ENCODE results near the gene IL34.

Gene IL34

DNA sequence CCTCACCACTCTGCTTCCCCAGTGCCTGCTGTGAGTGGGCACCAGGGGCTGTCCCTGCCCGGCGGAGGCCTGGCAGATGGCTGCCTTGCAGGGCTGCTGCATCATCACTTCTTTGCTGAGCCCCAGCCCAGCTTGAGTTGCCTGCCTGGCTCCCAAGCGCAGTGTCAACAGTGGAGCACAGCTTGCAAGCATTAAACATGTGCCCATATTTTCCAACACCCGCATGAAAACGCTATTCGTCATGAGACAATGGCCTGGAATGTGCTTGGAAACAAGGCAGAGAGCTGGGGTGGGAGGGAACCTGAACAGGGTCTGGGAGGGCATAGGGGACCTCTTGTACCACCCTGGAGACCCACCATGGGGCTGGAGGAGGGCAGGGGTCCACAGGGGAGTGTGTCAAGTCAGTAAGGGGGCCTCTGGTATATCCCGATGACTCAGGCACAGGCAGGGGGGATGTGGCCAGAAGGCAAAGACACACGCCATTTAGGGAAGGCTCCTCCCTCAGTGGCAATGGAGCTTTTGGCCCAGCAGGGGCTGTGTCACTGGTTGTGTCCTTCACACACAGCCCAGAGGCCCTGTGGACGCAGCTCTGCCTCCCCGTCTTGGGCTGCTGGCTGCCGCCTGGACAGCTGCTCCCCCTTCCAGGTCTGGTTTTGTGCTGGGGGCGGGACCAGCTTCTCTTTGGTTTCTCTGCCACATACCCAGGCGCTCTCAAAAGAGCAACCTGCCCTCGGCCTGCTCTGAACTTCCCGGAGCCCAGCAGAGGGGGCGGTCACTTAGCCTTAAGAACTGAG is 56.9 kb downstream of the IL34 start:
- no peak for TF ChIP-seq CTCF (IDR thresholded peaks at IDR 0.05; ENCODE audit: insufficient read depth, missing control alignments)
- DNase-seq (ENCODE audit: insufficient read length, low spot score): no peak
- FAIRE-seq: no peak

GRCh38 chr16:70703835-70704381 is 57.5 kb downstream of the IL34 start:
- no peak for DNase-seq (ENCODE audit: insufficient read length, low spot score)
- no peak for FAIRE-seq
- TF ChIP-seq CTCF (IDR thresholded peaks at IDR 0.05; ENCODE audit: insufficient read depth, missing control alignments): no peak

DNA sequence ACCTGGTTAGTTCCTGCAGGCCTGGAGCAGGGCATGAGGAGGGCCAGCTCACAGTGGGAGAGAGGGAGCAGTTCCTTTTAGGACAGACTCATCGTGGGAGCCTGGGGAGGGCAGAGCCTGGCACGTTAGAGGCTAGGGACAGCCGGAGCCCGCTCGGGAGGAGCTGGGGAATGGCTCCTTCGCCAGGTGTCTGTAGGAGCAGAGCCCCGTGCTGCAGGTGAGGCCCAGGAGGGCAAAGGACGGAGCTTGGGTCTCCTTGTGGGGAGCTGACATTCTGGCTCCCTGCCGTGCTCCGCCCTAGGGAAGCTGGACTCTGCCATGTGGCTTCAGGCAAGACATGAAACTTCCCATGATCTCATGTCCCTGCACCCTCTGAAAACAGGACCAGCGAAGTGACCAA is 58.2 kb downstream of the IL34 start:
- DNase-seq (ENCODE audit: insufficient read length, low spot score): no peak
- TF ChIP-seq CTCF (IDR thresholded peaks at IDR 0.05; ENCODE audit: insufficient read depth, missing control alignments): no peak
- no peak for FAIRE-seq

DNA sequence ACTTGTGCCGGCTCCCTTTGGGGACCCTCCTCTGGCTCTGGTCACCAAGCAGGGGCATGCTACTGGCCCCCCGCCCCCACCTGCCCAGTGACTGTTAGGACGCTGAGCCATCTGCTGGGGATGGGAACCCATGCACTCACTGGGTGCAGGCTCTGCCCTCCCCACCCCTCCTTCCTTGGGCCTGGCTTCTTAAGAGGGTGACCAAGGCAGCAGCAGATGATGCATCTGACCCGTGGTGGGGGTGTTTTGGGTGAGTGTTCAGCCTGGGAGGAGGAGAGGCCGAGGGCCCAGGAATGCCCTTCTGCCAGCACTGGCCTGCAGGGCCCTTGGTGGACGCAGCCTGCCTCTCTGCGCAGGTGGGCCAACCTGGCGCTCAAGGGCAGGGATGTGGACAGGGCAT is 58.7 kb downstream of the IL34 start:
- no peak for TF ChIP-seq CTCF (IDR thresholded peaks at IDR 0.05; ENCODE audit: insufficient read depth, missing control alignments)
- FAIRE-seq: no peak
- no peak for DNase-seq (ENCODE audit: insufficient read length, low spot score)

DNA sequence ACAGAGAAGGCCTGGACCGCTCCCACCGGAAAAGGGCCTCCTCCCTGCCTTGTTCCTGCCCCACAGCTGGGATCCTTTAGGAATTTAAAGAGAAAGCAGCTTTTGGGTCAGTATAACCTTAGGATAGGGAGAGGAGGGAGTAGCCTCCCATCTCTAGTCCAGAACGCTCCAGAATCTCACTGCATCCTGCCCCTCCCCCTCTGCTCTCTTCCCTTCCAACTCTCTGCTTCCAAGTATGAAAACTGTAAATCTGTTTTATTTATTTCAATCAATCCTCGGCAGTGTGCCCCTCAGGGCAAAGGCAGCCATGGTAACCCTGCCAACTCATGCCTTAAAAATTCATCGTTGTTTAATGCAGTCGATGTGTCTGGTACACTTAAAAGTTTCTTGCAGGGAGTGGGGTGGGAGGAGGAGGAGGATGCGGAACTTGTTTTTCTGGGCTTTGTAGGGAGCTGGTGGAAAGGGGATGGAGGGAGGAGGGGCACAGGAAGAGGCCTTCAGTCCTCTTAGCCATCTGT is 60.6 kb downstream of the IL34 start:
- TF ChIP-seq CTCF (IDR thresholded peaks at IDR 0.05; ENCODE audit: insufficient read depth, missing control alignments): no peak
- DNase-seq (ENCODE audit: insufficient read length, low spot score) (no peak), FAIRE-seq (no peak)

DNA sequence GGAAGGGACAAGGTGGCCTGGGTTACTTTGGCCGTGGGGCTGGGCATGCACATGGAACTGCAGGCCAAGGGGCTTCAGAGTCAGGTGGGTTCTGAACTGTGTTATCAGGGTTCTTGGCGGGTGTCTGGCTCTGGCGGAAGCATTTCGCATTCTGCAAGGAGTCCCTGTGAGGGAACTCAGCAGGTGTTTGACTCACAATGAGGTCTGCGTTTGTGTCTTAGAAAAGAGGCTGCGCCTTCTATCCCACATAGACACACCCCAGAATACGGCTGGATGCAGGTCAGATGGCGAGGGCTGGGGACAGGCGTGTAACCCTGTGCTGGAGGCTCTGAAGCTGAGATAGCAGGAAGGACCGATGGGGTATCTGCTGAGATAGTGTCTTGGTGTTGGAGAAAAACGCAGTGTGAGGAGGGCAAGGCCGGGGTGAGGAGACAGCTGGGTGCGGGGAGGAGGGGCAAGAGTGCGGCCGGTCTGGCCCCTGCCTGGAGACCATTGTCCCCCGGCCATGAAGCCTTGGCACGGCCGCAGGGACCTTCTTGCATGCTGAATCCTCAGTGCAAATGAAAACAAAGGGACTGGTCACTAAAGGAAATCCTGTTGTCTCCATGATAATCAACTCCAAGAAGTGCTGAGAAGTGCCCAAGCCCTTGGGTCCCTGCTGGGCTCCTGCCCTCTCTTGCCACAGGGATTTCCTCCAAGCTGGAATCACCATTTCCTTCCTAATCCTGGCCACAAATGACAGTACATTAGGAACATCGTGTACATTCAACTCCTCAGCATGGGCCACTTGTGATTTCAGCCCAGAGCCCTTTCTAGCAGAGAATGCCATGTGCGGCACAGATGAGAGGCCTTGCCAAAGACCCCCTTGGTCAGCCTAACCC is 62.2 kb downstream of the IL34 start:
- no peak for FAIRE-seq
- TF ChIP-seq CTCF (IDR thresholded peaks at IDR 0.05; ENCODE audit: insufficient read depth, missing control alignments): no peak
- no peak for DNase-seq (ENCODE audit: insufficient read length, low spot score)
